ENCODE measurements around the gene ETV1.

DNA sequence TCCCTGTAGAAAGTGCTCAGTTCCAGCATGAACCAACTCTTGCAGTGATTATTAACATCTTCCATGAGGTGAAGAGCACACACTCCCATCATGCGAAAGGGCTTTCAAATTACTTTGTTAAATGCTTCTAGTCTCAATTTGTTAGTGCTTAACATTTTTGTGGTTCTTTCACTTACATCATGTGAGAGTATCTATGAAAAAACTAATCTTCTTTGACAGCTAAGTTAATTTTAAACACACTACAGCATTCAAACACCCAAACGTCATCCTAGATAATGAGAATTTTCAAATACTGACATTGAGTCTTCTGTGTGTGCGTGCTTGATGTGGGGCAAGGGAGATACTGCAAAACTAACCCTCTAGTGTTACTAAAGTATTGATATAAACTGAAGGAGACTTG lies 84.8 kb downstream of the ETV1 start:
- TF ChIP-seq, protein P1, sequence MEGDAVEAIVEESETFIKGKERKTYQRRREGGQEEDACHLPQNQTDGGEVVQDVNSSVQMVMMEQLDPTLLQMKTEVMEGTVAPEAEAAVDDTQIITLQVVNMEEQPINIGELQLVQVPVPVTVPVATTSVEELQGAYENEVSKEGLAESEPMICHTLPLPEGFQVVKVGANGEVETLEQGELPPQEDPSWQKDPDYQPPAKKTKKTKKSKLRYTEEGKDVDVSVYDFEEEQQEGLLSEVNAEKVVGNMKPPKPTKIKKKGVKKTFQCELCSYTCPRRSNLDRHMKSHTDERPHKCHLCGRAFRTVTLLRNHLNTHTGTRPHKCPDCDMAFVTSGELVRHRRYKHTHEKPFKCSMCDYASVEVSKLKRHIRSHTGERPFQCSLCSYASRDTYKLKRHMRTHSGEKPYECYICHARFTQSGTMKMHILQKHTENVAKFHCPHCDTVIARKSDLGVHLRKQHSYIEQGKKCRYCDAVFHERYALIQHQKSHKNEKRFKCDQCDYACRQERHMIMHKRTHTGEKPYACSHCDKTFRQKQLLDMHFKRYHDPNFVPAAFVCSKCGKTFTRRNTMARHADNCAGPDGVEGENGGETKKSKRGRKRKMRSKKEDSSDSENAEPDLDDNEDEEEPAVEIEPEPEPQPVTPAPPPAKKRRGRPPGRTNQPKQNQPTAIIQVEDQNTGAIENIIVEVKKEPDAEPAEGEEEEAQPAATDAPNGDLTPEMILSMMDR (conservative IDR thresholded peaks at IDR 0.05; ENCODE audit: low read length) = no peak
- no peak for TF ChIP-seq EZH2phosphoT487 (IDR thresholded peaks at IDR 0.05; ENCODE audit: borderline replicate concordance)
